Activated B cell treated with CpG ODN at 0.5 μM for 24 hours (primary cell): ENCODE data around the gene BHLHE40. TPM values are rescaled to one million over a fixed set of nuclear protein-coding genes. Genes with fewer than 3 reads are reported as not detected.
A peak's percentile ranks its signal among the peaks of the same experiment; 100 is the strongest.

Source experiments
- ATAC-seq: fragments of 200-7000 bp; cut with Tn5 transposase; one replicate; pipeline ENCODE4 v1.10.0; 2021; ENCODE audit warnings: low read depth, mild to moderate bottlenecking, moderate library complexity
- CTCF ChIA-PET: fragments of 350-600 bp; sonication (Branson Sonifier 250); formaldehyde crosslinking; loops from one replicate; lab custom pipeline; 2021; ENCODE audit warnings: antibody characterized with exemption; lab: Charles Lee
- POLR2A ChIA-PET: fragments of 350-600 bp; sonication (Branson Sonifier 250); formaldehyde crosslinking; loops from one replicate; lab custom pipeline; 2021; ENCODE audit warnings: antibody characterized with exemption; lab: Charles Lee
- DNase-seq: peaks from one replicate; pipeline ENCODE4 v3.0.0; 2022
- H3K27ac Mint-ChIP-seq: one replicate; pipeline ENCODE4 v1.8.0; 2020; ENCODE audit warnings: mixed read lengths
- H3K27me3 Mint-ChIP-seq: one replicate; pipeline ENCODE4 v1.8.0; 2021; ENCODE audit warnings: mixed read lengths
- H3K36me3 Mint-ChIP-seq: one replicate; pipeline ENCODE4 v1.8.0; 2021; ENCODE audit warnings: low read depth, mixed read lengths
- H3K4me1 Mint-ChIP-seq: one replicate; pipeline ENCODE4 v1.8.0; 2021; ENCODE audit warnings: mixed read lengths
- H3K4me3 Mint-ChIP-seq: one replicate; pipeline ENCODE4 v1.8.0; 2020; ENCODE audit warnings: mild to moderate bottlenecking, mixed read lengths
- H3K9me3 Mint-ChIP-seq: one replicate; pipeline ENCODE4 v1.8.0; 2020; ENCODE audit warnings: mixed read lengths
- intact Hi-C: fragments of 100-400 bp; cut with micrococcal nuclease; formaldehyde crosslinking; loops from one replicate; pipeline ENCODE4 v1.15.1; 2024
- total RNA-seq: library from RNA; stranded (reverse); gene quantifications from 2 replicates; pipeline ENCODE4 v1.2.3, GENCODE V29; 2022
- TF ChIP-seq, protein P1 (sequence below): fragments of 200-600 bp; IDR thresholded peaks from one replicate; pipeline ENCODE4 v1.8.0; 2022; ENCODE audit warnings: antibody characterized with exemption, mild to moderate bottlenecking

Gene BHLHE40
- total RNA-seq, 1 donor from 2014 or later = 41.5 TPM

DNA sequence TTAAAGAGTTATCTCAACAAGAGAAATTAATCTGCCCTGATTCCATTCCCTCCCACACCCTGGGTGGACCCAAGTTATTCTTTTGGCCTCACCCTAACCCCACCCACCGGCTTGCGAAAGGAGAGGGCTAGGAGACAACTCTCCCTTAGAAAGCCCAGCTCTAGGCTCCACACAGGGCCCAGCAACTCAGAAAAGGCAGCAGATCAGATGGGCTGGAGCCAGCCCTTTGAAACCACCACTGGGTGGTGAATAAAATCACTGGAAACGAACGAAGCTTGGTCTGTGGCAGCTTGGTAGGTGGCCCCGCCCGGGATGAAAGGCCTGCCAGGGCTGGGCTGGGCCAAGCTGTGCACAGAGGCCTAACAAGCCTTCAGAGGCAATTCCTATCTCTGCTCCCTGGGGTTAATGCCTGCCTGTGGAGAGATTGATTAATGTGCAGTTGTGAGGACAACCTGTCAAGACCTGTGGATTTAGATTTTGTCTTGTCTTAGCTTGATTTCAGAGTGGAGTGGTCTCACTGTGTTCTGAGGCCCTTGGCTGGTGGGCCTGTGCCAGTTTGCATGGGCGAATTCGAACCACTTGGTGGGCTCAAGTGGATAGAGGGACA, 38.8 kb downstream of the BHLHE40 start:
- H3K9me3 Mint-ChIP-seq = no peaks in the 10 kb centered on the region
- no peak overlapping the region for H3K4me3 Mint-ChIP-seq
- TF ChIP-seq, protein P1, sequence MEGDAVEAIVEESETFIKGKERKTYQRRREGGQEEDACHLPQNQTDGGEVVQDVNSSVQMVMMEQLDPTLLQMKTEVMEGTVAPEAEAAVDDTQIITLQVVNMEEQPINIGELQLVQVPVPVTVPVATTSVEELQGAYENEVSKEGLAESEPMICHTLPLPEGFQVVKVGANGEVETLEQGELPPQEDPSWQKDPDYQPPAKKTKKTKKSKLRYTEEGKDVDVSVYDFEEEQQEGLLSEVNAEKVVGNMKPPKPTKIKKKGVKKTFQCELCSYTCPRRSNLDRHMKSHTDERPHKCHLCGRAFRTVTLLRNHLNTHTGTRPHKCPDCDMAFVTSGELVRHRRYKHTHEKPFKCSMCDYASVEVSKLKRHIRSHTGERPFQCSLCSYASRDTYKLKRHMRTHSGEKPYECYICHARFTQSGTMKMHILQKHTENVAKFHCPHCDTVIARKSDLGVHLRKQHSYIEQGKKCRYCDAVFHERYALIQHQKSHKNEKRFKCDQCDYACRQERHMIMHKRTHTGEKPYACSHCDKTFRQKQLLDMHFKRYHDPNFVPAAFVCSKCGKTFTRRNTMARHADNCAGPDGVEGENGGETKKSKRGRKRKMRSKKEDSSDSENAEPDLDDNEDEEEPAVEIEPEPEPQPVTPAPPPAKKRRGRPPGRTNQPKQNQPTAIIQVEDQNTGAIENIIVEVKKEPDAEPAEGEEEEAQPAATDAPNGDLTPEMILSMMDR = no peak
- POLR2A ChIA-PET = interaction anchor here (1.9 to 9.3 kb wide), 3 partner anchors 9 to 36 kb away, joined by 11 to 478 read pairs (median 14); partner anchors contain the start of gene BHLHE40
- no peak for DNase-seq
- no peak for ATAC-seq
- H3K27ac Mint-ChIP-seq = no peak overlapping the region
- no peaks in the 10 kb centered on the region for H3K27me3 Mint-ChIP-seq
- H3K4me1 Mint-ChIP-seq = peaks cover 82% of the 10 kb centered on the region
- intact Hi-C loops = no loop called here
- CTCF ChIA-PET = interaction anchor here (0.9 to 1.6 kb wide), 2 partner anchors 42 to 306 kb away, joined by 4 to 6 read pairs; no protein-coding TSS in a partner anchor
- no peaks in the 10 kb centered on the region for H3K36me3 Mint-ChIP-seq

DNA sequence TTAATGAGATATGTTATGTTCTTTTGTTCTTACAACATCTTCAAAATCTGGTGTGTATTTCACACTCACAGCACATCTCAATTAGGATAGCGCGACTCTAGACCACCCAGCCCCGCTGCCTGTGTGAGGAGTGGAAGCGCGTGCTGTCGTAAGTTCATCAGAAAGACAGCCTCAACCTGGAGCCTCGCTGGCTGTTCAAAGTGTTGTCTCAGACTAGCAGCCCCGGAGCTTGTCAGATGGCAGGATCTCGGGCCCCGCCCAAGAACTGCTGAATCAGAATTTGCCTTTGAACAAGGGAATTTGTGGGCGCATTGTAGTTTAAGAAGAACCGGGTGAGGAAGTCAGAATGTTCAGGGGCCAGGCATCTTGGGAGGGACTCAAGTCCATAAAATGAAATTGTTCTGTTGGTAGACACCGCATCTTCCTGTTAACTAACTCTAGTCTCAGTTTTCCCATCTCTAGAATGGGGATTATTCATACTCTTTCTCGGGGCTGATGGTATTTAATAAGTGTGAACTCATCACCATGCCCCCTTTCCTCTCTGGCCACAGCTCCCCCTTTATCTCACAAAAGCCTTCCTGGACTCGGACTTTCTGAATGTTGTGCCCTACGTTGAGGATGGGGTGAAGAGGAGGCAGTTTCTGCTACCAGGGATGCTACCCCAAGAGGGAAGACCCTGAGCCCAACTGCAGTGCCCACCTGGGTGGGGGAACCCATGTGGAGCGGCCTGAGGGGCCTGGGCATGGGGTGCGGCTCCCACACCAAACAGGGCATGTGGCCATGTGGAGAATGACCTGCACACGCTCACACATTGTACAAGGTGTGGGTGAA, 40.4 kb downstream of the BHLHE40 start:
- Mint-ChIP-seq H3K4me3 (no peak overlapping the region), H3K36me3 (no peaks in the 10 kb centered on the region), H3K9me3 (no peaks in the 10 kb centered on the region), H3K4me1 (peaks cover 73% of the 10 kb centered on the region), H3K27me3 (no peaks in the 10 kb centered on the region), H3K27ac (peak overlapping the region; percentile 27)
- ATAC-seq (no peak), DNase-seq (no peak)
- ChIA-PET POLR2A (interaction anchor here (1.9 to 9.3 kb wide), 2 partner anchors 7 to 38 kb away, joined by 14 to 478 read pairs; partner anchors contain the start of gene BHLHE40), CTCF (no interaction called here)
- intact Hi-C loops = no loop called here
- TF ChIP-seq, protein P1 = no peak

DNA sequence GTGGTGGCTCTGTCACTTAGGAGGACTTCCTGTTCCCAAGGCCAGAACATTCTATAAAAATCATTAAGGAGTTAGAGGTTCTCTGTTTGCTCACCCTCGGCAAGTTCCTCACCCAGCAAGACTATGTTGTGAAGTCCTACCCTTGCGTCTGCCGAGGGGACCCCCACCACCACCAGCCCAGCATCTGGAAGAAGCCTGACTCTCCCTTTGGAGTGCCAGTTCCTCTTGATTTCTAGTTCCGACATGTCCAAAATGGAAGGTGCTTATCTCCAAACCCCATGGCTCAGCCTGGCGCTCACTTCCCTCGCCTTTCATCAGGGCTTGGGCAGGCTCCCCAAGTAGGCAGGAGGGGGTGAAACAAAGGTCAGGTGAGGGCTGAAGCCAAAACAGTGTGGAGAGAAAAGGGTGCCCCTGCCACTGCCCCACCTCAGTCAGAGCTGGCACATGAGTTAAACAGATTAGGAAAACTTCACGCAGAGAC, 41.0 kb downstream of the BHLHE40 start:
- Mint-ChIP-seq H3K4me3 (no peak overlapping the region), H3K36me3 (no peaks in the 10 kb centered on the region), H3K27me3 (no peaks in the 10 kb centered on the region), H3K9me3 (no peaks in the 10 kb centered on the region), H3K27ac (no peak overlapping the region), H3K4me1 (peaks cover 67% of the 10 kb centered on the region)
- intact Hi-C loops = no loop called here
- DNase-seq (no peak), ATAC-seq (no peak)
- POLR2A ChIA-PET = interaction anchor here (6.8 kb wide), 1 partner anchor 8 kb away, joined by 64 read pairs; no protein-coding TSS in a partner anchor
- TF ChIP-seq, protein P1 = no peak
- CTCF ChIA-PET = no interaction called here

DNA sequence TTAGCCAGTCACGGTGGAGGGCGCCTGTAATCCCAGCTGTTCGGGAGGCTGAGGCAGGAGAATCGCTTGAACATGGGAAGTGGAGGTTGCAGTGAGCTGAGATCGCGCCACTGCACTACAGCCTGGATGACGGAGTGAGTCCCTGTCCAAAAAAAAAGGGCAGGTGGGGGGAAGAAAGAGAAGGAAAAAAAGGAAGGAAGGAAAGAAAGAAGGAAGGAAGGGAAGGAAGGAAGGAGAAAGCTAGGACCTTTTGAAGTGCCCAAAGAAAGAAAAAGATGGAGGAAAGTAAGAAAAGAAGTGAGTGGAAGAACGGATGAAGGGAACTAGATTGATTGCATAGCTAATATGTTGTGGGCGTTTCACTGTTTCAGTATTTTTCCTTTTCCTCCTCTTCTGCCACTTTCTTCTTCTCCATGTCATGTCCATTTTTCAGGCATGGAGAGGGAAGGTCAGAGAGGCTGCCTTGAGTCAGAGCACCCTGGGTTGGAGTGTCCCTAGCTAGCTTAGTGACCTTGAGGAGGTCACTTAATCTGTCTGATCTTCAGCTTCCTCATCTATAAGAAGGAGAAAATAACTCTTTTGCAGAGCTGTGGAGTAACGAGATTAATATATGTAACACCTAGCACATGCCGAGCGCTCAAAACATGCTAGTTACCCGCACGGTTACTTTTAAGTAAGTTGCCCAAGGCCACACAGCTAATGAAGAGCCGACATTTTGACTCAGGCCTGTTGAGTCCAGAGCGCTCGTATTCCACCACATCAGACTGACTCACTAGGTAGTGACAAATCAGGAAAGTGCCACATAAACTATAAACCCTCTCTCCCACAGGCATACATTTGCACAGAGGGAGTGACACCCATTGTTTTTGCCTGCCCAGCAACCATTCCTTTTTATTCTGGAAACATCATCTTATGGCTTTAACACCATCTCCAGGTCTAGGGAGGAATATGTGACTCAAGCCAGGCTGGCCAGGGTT, 42.2 kb downstream of the BHLHE40 start:
- no peaks in the 10 kb centered on the region for H3K27me3 Mint-ChIP-seq
- ChIA-PET CTCF (interaction anchor here (0.8 to 1.8 kb wide), 5 partner anchors 10 to 388 kb away, joined by 3 to 6 read pairs (median 5); no protein-coding TSS in a partner anchor), POLR2A (interaction anchor here (1.1 to 6.8 kb wide), 4 partner anchors 9 to 43 kb away, joined by 3 to 64 read pairs (median 16); partner anchors contain the start of gene BHLHE40)
- DNase-seq (no peak), ATAC-seq (no peak)
- H3K27ac Mint-ChIP-seq = no peak overlapping the region
- H3K36me3 Mint-ChIP-seq = no peaks in the 10 kb centered on the region
- peaks cover 60% of the 10 kb centered on the region for H3K4me1 Mint-ChIP-seq
- H3K4me3 Mint-ChIP-seq = no peak overlapping the region
- TF ChIP-seq, protein P1 = no peak
- H3K9me3 Mint-ChIP-seq = no peaks in the 10 kb centered on the region
- intact Hi-C loops = no loop called here
